ENCODE measurements around the gene ZNF493.

The ZNF493 gene

DNA sequence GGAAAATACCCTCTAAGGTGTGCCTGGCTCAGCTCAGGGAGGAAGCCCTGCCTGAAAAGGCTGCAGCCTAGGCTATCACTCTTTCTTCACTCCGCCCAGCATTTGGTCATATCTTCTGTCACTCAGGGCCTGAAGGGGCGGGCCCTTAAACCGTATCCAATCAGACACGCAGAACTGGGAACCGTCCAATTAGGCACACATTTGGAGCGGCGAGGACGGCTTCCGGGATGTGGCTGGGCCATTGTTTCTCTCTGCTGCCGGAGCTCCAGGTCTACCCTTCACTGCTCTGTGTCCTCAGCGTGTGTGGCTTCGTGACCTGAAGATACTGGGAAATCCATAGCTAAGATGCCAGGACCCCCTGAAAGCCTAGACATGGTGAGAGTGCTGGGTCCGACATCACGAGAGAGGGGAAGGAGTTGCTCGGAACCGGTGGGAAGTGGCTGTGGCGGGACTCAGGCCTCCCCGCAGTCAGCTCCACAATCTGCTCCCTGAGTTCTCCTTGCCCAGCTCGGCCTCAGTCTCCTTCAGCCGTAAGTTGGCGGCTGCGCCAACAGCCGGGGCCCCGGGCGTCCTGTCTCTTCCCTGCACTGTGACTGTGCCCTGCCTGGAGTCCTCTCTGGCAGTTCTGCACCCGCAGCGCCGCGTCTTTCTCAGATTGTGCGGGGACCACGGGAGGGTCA lies at the start of gene ZNF493:
ZNF493 (plus strand) TSS at position 241 of the 680 bp plus-strand sequence; CDS start at position 346, 105 bp downstream.
- DNase-seq (ENCODE audit: low spot score), result peak; percentile 88
- H3K36me3 Mint-ChIP-seq (ENCODE audit: low read depth), result peaks cover 45% of the 10 kb centered on the region
- peaks cover 10% of the 10 kb centered on the region for H3K4me1 Mint-ChIP-seq (ENCODE audit: low read depth)
- peak within 1 kb of the TSS; percentile 96 for H3K4me3 Mint-ChIP-seq
- peak within 1 kb of the TSS; percentile 91 for H3K27ac Mint-ChIP-seq
- H3K27me3 Mint-ChIP-seq (ENCODE audit: low read depth), result no peaks in the 10 kb centered on the region
- H3K9me3 Mint-ChIP-seq, result peaks cover 56% of the 10 kb centered on the region

DNA sequence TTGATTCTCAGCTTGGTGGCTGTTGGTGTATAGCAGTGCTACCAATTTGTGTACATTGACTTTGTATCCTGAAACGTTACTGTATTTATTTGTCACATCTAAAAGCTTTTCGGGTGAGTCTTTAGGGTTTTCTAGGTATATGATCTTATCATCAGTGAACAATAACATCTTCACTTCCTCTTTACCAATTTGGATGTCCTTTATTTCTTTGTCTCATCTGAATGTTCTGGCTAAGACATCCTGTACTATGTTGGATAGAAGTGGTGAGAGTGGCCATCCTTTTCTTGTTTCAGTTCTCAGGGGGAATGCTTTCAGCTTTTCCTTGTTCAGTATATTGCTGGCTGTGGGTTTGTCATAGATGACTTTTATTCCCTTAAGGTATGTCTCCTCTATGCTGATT lies 44.1 kb upstream of the ZNF493 start:
- no peak overlapping the region for H3K27ac Mint-ChIP-seq
- no peaks in the 10 kb centered on the region for H3K36me3 Mint-ChIP-seq (ENCODE audit: low read depth)
- H3K9me3 Mint-ChIP-seq, result peaks cover 57% of the 10 kb centered on the region
- no peak for DNase-seq (ENCODE audit: low spot score)
- H3K4me1 Mint-ChIP-seq (ENCODE audit: low read depth), result no peaks in the 10 kb centered on the region
- no peaks in the 10 kb centered on the region for H3K27me3 Mint-ChIP-seq (ENCODE audit: low read depth)
- no peak overlapping the region for H3K4me3 Mint-ChIP-seq

DNA sequence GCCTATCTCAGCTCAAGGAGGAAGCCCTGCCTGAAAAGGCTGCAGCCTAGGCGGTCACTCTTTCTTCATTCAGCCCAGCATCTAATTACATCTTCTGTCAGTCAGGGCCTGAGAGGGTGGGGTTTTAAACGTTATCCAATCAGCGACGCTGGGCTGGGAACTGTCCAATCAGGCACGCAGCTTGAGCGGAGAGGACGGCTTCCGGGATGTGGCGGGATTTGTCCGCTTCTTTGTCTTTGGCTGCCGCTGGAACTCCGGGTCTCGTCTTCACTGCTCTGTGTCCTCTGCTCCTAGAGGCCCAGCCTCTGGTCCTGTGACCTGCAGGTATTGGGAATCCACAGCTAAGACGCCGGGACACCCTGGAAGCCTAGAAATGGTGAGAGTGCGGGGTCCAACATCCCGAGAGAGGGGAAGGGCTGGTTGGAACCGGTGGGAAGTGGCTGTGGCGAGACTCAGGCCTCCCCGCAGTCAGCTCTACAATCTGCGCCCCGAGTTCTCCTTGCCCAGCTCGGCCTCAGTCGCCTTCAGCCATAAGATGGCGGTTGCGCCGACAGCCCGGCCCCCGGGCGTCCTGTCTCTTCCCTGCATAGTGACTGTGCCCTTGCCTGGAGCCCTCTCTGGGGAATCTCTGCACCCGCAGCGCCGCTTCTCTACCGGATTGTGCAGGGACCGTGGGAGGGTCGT lies 38.0 kb upstream of the ZNF493 start, which contains the start of gene ZNF738:
ZNF738 (plus strand) TSS at position 233 of the 684 bp plus-strand sequence; CDS start at position 374, 141 bp downstream.
- peak; percentile 85 for DNase-seq (ENCODE audit: low spot score)
- peaks cover 39% of the 10 kb centered on the region for H3K36me3 Mint-ChIP-seq (ENCODE audit: low read depth)
- H3K27ac Mint-ChIP-seq, result peak within 1 kb of the TSS; percentile 94
- no peaks in the 10 kb centered on the region for H3K27me3 Mint-ChIP-seq (ENCODE audit: low read depth)
- H3K9me3 Mint-ChIP-seq, result peaks cover 27% of the 10 kb centered on the region
- H3K4me3 Mint-ChIP-seq, result peak within 1 kb of the TSS; percentile 97
- H3K4me1 Mint-ChIP-seq (ENCODE audit: low read depth), result peaks cover 6% of the 10 kb centered on the region

DNA sequence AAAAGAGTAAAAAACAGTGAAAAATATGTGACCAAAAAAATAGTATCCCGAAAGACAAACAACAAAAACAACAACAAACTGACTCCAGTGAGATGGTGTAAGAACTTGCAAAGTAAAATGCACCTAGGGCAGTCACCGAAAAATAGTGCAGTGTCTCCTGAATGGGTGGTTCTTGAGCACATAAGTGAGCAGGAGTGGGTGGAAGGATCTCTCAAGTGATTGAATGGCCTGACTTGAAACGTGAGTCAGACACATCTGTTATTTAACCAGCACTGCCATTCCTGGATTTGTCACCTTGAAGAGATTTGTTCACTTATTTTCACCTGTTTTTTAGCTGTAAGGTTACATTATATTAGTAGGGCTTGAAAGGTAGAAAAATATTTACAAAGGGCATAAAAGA lies 34.6 kb upstream of the ZNF493 start:
- Mint-ChIP-seq H3K27ac (no peak overlapping the region), H3K4me3 (no peak overlapping the region), H3K36me3 (ENCODE audit: low read depth) (peaks cover 71% of the 10 kb centered on the region), H3K27me3 (ENCODE audit: low read depth) (no peaks in the 10 kb centered on the region), H3K4me1 (ENCODE audit: low read depth) (peaks cover 6% of the 10 kb centered on the region), H3K9me3 (peaks cover 31% of the 10 kb centered on the region)
- no peak for DNase-seq (ENCODE audit: low spot score)

DNA sequence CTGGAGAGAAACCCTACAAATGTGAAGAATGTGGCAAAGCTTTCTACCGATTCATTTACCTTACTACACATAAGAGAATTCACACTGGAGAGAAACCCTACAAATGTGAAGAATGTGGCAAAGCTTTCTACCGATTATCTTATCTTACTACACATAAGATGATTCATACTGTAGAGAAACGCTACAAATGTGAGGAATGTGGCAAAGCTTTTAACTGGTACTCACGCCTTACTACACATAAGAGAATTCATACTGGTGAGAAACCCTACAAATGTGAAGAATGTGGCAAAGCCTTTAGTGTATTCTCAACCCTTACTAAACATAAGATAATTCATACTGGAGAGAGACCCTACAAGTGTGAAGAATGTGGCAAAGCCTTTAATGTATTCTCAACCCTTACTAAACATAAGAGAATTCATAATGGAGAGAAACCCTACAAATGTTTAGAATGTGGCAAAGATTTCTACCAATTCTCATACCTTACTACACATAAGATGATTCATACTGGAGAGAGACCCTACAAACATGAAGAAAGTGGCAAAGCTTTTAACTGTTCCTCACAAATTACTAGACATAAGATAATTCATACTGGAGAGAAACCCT lies 12.9 kb upstream of the ZNF493 start:
- DNase-seq (ENCODE audit: low spot score), result no peak

DNA sequence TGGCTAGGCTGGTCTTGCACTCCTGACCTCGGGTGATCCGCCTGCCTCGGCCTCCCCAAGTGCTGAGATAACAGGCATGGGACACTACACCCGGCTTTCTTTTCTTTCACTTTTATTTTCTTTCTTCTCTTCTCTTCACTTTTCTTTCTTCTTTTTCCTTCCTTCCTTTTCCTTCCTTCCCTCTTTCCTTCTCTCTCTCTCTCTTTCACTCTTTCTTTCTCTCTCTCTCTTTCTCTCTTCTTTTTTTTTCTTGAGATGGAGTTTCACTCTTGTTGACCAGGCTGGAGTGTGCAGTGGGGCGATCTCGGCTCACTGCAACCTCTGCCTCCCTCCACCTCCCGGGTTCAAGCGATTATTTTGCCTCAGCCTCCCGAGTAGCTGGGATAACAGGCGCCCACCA lies 812 bp upstream of the ZNF493 start:
- no peaks in the 10 kb centered on the region for H3K27me3 Mint-ChIP-seq (ENCODE audit: low read depth)
- no peak for DNase-seq (ENCODE audit: low spot score)
- no peak overlapping the region for H3K27ac Mint-ChIP-seq
- peaks cover 10% of the 10 kb centered on the region for H3K4me1 Mint-ChIP-seq (ENCODE audit: low read depth)
- peaks cover 41% of the 10 kb centered on the region for H3K36me3 Mint-ChIP-seq (ENCODE audit: low read depth)
- peaks cover 60% of the 10 kb centered on the region for H3K9me3 Mint-ChIP-seq
- peak overlapping the region; percentile 12 for H3K4me3 Mint-ChIP-seq

More for the DNA sequence above, 12.9 kb upstream of the ZNF493 start:
- H3K36me3 Mint-ChIP-seq (ENCODE audit: low read depth), result peaks cover 46% of the 10 kb centered on the region
- H3K4me3 Mint-ChIP-seq, result no peak overlapping the region
- peaks cover 72% of the 10 kb centered on the region for H3K9me3 Mint-ChIP-seq
- no peak overlapping the region for H3K27ac Mint-ChIP-seq
- H3K27me3 Mint-ChIP-seq (ENCODE audit: low read depth), result no peaks in the 10 kb centered on the region
- H3K4me1 Mint-ChIP-seq (ENCODE audit: low read depth), result no peaks in the 10 kb centered on the region

DNA sequence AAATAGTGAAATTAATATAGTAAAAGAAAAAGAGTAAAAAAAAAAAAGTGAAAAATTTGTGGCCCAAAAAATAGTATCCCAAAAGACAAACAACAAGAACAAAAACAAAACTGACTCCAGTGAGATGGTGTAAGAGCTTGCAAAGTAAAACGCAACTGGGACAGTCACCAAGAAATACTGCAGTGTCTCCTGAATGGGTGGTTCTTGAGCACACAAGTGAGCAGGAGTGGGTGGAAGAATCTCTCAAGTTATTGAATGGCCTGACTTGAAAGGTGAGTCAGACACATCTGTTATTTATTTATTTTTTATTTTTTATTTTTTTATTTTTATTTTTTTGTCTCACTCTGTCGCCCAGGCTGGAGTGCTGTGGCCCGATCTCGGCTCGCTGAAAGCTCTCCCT lies 1.9 kb downstream of the ZNF493 start:
- H3K4me1 Mint-ChIP-seq (ENCODE audit: low read depth), result peaks cover 10% of the 10 kb centered on the region
- no peaks in the 10 kb centered on the region for H3K27me3 Mint-ChIP-seq (ENCODE audit: low read depth)
- peaks cover 62% of the 10 kb centered on the region for H3K36me3 Mint-ChIP-seq (ENCODE audit: low read depth)
- no peak overlapping the region for H3K4me3 Mint-ChIP-seq
- H3K9me3 Mint-ChIP-seq, result peaks cover 49% of the 10 kb centered on the region
- DNase-seq (ENCODE audit: low spot score), result no peak
- no peak overlapping the region for H3K27ac Mint-ChIP-seq

DNA sequence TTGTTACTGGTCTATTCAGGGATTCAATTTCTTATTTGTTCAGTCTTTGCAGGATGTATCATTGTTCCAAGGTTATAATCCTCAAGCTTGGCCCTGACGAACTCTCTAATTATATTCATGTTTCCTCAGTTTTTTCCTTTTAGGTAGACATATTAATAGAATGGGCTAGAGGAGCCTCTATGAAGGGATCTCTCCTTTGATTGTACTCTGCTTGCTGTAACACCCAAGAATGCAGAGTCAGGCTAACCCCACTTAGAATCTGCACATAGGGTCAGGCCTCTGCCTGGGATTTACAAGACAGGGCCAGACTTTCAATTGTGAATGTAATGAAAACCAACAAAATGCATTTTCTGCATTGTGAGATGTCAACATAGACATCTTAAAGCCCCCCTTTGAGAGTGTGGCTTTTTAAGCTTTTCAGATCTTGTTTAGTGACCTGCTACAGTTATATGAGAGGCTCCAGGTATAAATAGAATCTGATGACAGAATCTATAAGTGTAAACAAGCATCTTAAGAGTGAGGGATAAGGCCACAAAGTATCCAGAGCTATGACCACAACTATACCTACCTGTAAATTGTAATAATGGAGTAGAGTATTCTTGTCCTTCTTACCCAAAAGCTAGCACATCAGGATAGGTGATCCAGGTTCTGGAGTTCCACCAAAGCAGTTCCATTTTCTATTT lies 5.5 kb downstream of the ZNF493 start:
- H3K4me3 Mint-ChIP-seq, result no peak overlapping the region
- DNase-seq (ENCODE audit: low spot score), result no peak
- H3K27ac Mint-ChIP-seq, result no peak overlapping the region
- peaks cover 7% of the 10 kb centered on the region for H3K4me1 Mint-ChIP-seq (ENCODE audit: low read depth)
- H3K9me3 Mint-ChIP-seq, result peaks cover 55% of the 10 kb centered on the region
- peaks cover 72% of the 10 kb centered on the region for H3K36me3 Mint-ChIP-seq (ENCODE audit: low read depth)
- H3K27me3 Mint-ChIP-seq (ENCODE audit: low read depth), result no peaks in the 10 kb centered on the region

DNA sequence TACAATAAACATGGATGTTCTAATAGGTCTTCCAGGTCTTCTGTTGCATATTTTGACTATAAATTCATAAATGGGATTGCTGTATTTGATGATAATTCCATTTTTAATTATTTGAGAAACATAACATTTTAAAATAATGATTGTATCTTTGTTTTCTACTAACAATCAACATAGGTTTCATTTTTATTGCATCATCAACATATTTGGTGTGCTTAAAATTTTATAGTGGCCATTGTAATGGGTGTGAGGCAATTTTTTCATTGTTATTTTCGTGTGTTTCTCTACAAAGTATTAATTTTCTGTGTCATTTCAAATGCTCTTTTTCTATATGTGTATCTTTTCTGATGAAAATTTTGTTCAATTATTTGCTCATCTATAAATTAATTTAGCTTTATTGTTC lies 13.2 kb downstream of the ZNF493 start:
- no peaks in the 10 kb centered on the region for H3K27me3 Mint-ChIP-seq (ENCODE audit: low read depth)
- H3K9me3 Mint-ChIP-seq, result peaks cover 67% of the 10 kb centered on the region
- H3K4me1 Mint-ChIP-seq (ENCODE audit: low read depth), result no peaks in the 10 kb centered on the region
- DNase-seq (ENCODE audit: low spot score), result no peak
- no peak overlapping the region for H3K27ac Mint-ChIP-seq
- H3K4me3 Mint-ChIP-seq, result no peak overlapping the region
- peaks cover 79% of the 10 kb centered on the region for H3K36me3 Mint-ChIP-seq (ENCODE audit: low read depth)

DNA sequence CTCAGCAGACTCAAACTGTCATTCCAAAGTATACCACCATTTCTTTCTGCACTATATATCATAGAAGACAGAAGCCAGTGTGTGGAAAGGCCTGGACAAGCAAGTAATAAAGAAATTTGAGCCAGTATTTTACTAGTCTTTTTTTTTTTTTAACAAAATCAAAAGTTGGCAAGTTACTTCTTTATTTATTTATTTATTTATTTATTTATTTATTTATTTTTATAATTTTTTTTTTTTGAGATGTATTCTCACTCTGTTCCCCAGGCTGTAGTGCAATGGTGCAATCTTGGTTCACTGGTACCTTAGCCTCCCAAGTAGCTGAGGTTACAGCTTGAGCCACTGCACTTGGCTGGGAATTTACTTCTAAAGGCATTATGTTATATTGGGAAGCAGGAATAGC lies 25.3 kb downstream of the ZNF493 start:
- H3K4me3 Mint-ChIP-seq, result no peak overlapping the region
- no peaks in the 10 kb centered on the region for H3K4me1 Mint-ChIP-seq (ENCODE audit: low read depth)
- peaks cover 40% of the 10 kb centered on the region for H3K36me3 Mint-ChIP-seq (ENCODE audit: low read depth)
- no peak for DNase-seq (ENCODE audit: low spot score)
- peaks cover 83% of the 10 kb centered on the region for H3K9me3 Mint-ChIP-seq
- no peaks in the 10 kb centered on the region for H3K27me3 Mint-ChIP-seq (ENCODE audit: low read depth)
- no peak overlapping the region for H3K27ac Mint-ChIP-seq

DNA sequence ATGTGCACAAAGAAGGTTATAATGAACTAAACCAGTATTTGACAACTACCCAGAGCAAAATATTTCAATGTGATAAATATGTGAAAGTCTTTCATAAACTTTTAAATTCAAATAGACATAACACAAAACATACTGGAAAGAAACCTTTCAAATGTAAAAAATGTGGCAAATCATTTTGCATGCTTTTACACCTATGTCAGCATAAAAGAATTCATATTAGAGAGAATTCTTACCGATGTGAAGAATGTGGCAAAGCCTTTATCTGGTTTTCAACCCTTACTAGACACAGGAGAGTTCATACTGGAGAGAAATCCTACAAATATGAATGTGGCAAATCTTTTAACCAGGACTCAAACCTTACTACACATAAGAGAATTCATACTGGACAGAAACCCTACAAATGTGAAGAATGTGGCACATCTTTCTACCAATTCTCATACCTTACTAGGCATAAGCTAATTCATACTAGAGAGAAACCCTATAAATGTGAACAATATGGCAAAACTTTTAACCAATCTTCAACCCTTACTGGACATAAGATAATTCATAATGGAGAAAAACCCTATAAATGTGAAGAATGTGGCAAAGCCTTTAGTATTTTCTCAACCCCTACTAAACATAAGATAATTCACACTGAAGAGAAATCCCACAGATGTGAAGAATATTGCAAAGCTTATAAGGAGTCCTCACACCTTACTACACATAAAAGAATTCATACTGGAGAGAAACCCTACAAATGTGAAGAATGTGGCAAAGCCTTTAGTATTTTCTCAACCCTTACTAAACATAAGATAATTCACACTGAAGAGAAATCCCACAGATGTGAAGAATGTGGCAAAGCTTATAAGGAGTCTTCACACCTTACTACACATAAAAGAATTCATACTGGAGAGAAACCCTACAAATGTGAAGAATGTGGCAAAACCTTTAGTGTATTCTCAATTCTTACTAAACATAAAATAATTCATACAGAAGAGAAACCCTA lies 26.4 kb downstream of the ZNF493 start:
- peaks cover 72% of the 10 kb centered on the region for H3K9me3 Mint-ChIP-seq

DNA sequence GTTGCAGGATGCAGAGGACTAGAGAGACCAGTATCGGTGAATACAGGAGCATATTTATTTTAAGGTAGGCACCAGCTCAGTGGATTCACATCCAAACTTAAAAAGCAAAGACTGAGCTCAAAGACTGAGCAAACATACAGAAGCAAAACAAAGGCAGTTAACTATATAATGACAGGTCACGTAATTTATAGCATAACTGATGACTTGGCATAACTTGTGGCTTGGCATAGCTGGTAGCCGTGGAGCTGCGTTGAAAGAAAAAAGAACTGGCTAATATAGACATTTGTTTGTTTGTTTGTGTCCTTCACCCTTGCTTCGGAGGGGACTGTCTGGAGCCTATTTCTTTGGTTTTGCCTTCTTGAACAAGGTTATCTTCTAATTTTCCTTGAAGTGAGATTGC lies 33.7 kb downstream of the ZNF493 start:
- no peak for DNase-seq (ENCODE audit: low spot score)
- Mint-ChIP-seq H3K36me3 (ENCODE audit: low read depth) (peaks cover 2% of the 10 kb centered on the region), H3K4me3 (no peak overlapping the region), H3K27me3 (ENCODE audit: low read depth) (no peaks in the 10 kb centered on the region), H3K9me3 (peaks cover 54% of the 10 kb centered on the region), H3K27ac (no peak overlapping the region), H3K4me1 (ENCODE audit: low read depth) (no peaks in the 10 kb centered on the region)

More for the DNA sequence above, 26.4 kb downstream of the ZNF493 start:
- H3K36me3 Mint-ChIP-seq (ENCODE audit: low read depth), result peaks cover 33% of the 10 kb centered on the region
- H3K4me3 Mint-ChIP-seq, result no peak overlapping the region
- no peak overlapping the region for H3K27ac Mint-ChIP-seq
- no peaks in the 10 kb centered on the region for H3K27me3 Mint-ChIP-seq (ENCODE audit: low read depth)
- H3K4me1 Mint-ChIP-seq (ENCODE audit: low read depth), result no peaks in the 10 kb centered on the region
- no peak for DNase-seq (ENCODE audit: low spot score)

DNA sequence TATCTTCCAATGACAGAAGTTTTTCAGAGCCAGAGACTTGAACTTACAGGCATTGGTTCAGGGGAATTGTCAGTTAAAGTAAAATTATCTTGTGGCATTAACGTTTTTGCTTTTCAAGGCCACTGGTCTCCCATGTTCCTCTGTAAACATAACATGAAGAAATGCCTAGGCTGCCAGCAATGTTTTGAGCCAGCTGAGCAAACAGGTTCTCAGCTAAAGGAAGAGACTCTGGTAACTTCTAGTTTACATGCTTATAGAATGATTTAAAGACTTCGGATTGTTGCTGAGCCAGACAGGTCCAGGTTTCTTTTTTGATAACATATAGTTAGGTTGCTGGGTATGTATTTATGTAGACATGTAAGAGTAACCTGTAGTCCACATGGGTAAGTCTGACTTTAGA lies 35.7 kb downstream of the ZNF493 start:
- Mint-ChIP-seq H3K4me3 (no peak overlapping the region), H3K36me3 (ENCODE audit: low read depth) (peaks cover 2% of the 10 kb centered on the region), H3K4me1 (ENCODE audit: low read depth) (no peaks in the 10 kb centered on the region), H3K27me3 (ENCODE audit: low read depth) (no peaks in the 10 kb centered on the region), H3K27ac (no peak overlapping the region), H3K9me3 (peaks cover 55% of the 10 kb centered on the region)
- DNase-seq (ENCODE audit: low spot score), result no peak

Data from T-helper 2 cell treated with Interferon-gamma antibody and Interleukin-4, amounts not matched to agents 5 μg/mL and 100 μg/mL, for 36 hours (primary cell).